H1 (cell line): ENCODE data around the gene ZNF697. TPM values are rescaled to one million over a fixed set of nuclear protein-coding genes. Genes with fewer than 3 reads are reported as not detected.
A peak's percentile ranks its signal among the peaks of the same experiment; 100 is the strongest.

ENCODE experiments used
- CTCF ChIA-PET: fragments of 300-600 bp; sonication (Branson Sonifier 250); formaldehyde crosslinking; loops from one replicate; lab custom pipeline; 2021; ENCODE audit not compliant: partially characterized antibody; lab: Charles Lee
- POLR2A ChIA-PET: fragments of 300-600 bp; sonication (Branson Sonifier 250); formaldehyde crosslinking; loops from one replicate; lab custom pipeline; 2021; ENCODE audit warnings: inconsistent platforms; ENCODE audit not compliant: partially characterized antibody; lab: Charles Lee
- DNase-seq, 2 experiments: peaks; one replicate each; pipeline versions ENCODE4 v3.0.0 to v3.0.0-alpha.2; 2010 to 2022; ENCODE audit warnings: low spot score in 2 of 2, low read depth in 1 of 2, mixed read lengths in 1 of 2
- FAIRE-seq: peaks from 2 replicates; lab custom pipeline; 2011; peaks lifted over from hg19 to GRCh38; lab: Jason Lieb, UNC
- H2AFZ ChIP-seq: 2 replicates; pipeline ENCODE4 v1.8.1; 2012; ENCODE audit warnings: low read length, inconsistent platforms
- H2AK5ac ChIP-seq: 2 replicates; pipeline ENCODE4 v1.6.1; 2013; ENCODE audit warnings: low read depth, low read length
- H2BK120ac ChIP-seq: replicated peaks from 2 replicates; pipeline ENCODE3; 2013; ENCODE audit warnings: low read depth, low read length, inconsistent platforms
- H2BK12ac ChIP-seq: 2 replicates; pipeline ENCODE4 v1.6.1; 2013; ENCODE audit warnings: low read depth, low read length
- H2BK15ac ChIP-seq: 2 replicates; pipeline ENCODE4 v1.6.1; 2013; ENCODE audit warnings: low read length
- H2BK20ac ChIP-seq: 2 replicates; pipeline ENCODE4 v1.6.1; 2013; ENCODE audit warnings: low read length
- H2BK5ac ChIP-seq: 2 replicates; pipeline ENCODE4 v1.6.1; 2013; ENCODE audit warnings: low read depth, low read length
- H3K14ac ChIP-seq: 2 replicates; pipeline ENCODE4 v1.6.1; 2013; ENCODE audit warnings: inconsistent platforms; ENCODE audit not compliant: insufficient read length
- H3K18ac ChIP-seq: 2 replicates; pipeline ENCODE4 v1.6.1; 2013; ENCODE audit warnings: low read length; ENCODE audit errors: extremely low read depth
- H3K23ac ChIP-seq: 2 replicates; pipeline ENCODE4 v1.6.1; 2013; ENCODE audit warnings: inconsistent platforms; ENCODE audit not compliant: insufficient read length
- H3K23me2 ChIP-seq: 2 replicates; pipeline ENCODE4 v1.6.1; 2013; ENCODE audit warnings: low read depth, low read length
- H3K27ac ChIP-seq: 2 replicates; pipeline ENCODE4 v1.6.1; 2011; ENCODE audit warnings: low read depth, low read length, inconsistent platforms
- H3K27me3 ChIP-seq, 4 experiments: replicated peaks in 1 of 4; 1 replicate in 1 of 4; 2 replicates in 3 of 4; pipeline versions ENCODE4 v1.6.1 to v1.8.1; 2011 to 2013; ENCODE audit warnings: low read length in 3 of 4, mild to moderate bottlenecking in 3 of 4, inconsistent platforms in 2 of 4, mixed read lengths in 2 of 4, moderate library complexity in 1 of 4; ENCODE audit not compliant: control insufficient read depth in 3 of 4, insufficient read depth in 3 of 4; ENCODE audit errors: extremely low read depth in 1 of 4
- H3K36me3 ChIP-seq, 4 experiments: 2 replicates each; pipeline versions ENCODE4 v1.6.1 to v1.8.1; 2011 to 2013; ENCODE audit warnings: mild to moderate bottlenecking in 4 of 4, low read length in 3 of 4, moderate library complexity in 2 of 4, control low read depth in 1 of 4, inconsistent platforms in 1 of 4; ENCODE audit not compliant: insufficient read depth in 4 of 4, control insufficient read depth in 2 of 4
- H3K4ac ChIP-seq: replicated peaks from 2 replicates; pipeline ENCODE3; 2013; ENCODE audit warnings: low read length, low read depth, mixed read lengths, inconsistent platforms; ENCODE audit not compliant: insufficient read length
- H3K4me1 ChIP-seq, 4 experiments: replicated peaks in 1 of 4; 1 replicate in 1 of 4; 2 replicates in 3 of 4; pipeline versions ENCODE4 v1.6.1 to v1.8.1; 2011 to 2013; ENCODE audit warnings: low read length in 3 of 4, inconsistent platforms in 2 of 4, mixed read lengths in 1 of 4; ENCODE audit not compliant: insufficient read depth in 4 of 4, control insufficient read depth in 3 of 4
- H3K4me2 ChIP-seq, 2 experiments: 2 replicates each; pipeline versions ENCODE4 v1.6.1 to v1.8.1; 2011 to 2013; ENCODE audit warnings: low read depth in 2 of 2, low read length in 2 of 2, control low read depth in 1 of 2, inconsistent platforms in 1 of 2, mild to moderate bottlenecking in 1 of 2; ENCODE audit not compliant: insufficient read depth in 1 of 2
- H3K4me3 ChIP-seq, 4 experiments: fragments of 200-600, 300-600 bp in 1 of 4; sonication (generic), shearing (Covaris generic), sonication (Bioruptor Twin) in 1 of 4; 2 replicates each; pipeline versions ENCODE4 v1.5.1 to v1.8.1; 2011 to 2016; ENCODE audit warnings: low read length in 4 of 4, low read depth in 3 of 4, control low read depth in 2 of 4, inconsistent platforms in 2 of 4, mild to moderate bottlenecking in 2 of 4, mixed read lengths in 1 of 4, moderate library complexity in 1 of 4; ENCODE audit not compliant: insufficient read depth in 2 of 4; ENCODE audit errors: extremely low read depth in 1 of 4
- H3K56ac ChIP-seq: replicated peaks from 2 replicates; pipeline ENCODE3; 2013; ENCODE audit warnings: low read depth, mild to moderate bottlenecking, mixed read lengths, low read length, inconsistent platforms; ENCODE audit not compliant: insufficient read length
- H3K79me1 ChIP-seq: 2 replicates; pipeline ENCODE4 v1.6.1; 2013; ENCODE audit warnings: low read depth, low read length, control low read depth
- H3K79me2 ChIP-seq, 2 experiments: 2 replicates each; pipeline versions ENCODE4 v1.6.1 to v1.8.1; 2012 to 2013; ENCODE audit warnings: low read length in 2 of 2, mild to moderate bottlenecking in 2 of 2, inconsistent platforms in 1 of 2; ENCODE audit not compliant: insufficient read depth in 2 of 2, control insufficient read depth in 1 of 2
- H3K9ac ChIP-seq, 4 experiments: replicated peaks in 1 of 4; 1 replicate in 1 of 4; 2 replicates in 3 of 4; pipeline versions ENCODE4 v1.6.1 to v1.8.1; 2011 to 2013; ENCODE audit warnings: low read depth in 3 of 4, low read length in 3 of 4, control low read depth in 2 of 4, mild to moderate bottlenecking in 2 of 4, moderate library complexity in 2 of 4, inconsistent platforms in 1 of 4; ENCODE audit errors: extremely low read depth in 1 of 4
- H3K9me3 ChIP-seq, 2 experiments: 2 replicates each; pipeline versions ENCODE4 v1.6.1 to v1.8.1; 2012 to 2013; ENCODE audit warnings: mild to moderate bottlenecking in 2 of 2, moderate library complexity in 2 of 2, control low read depth in 1 of 2, inconsistent platforms in 1 of 2, low read depth in 1 of 2, low read length in 1 of 2, mixed read lengths in 1 of 2; ENCODE audit not compliant: insufficient read depth in 2 of 2
- H4K20me1 ChIP-seq, 2 experiments: replicated peaks in 1 of 2; 2 replicates each; pipeline versions ENCODE3 to v1.8.1; 2011 to 2013; ENCODE audit warnings: inconsistent platforms in 2 of 2, low read length in 2 of 2, mild to moderate bottlenecking in 1 of 2; ENCODE audit not compliant: insufficient read depth in 2 of 2, control insufficient read depth in 1 of 2
- H4K5ac ChIP-seq: 2 replicates; pipeline ENCODE4 v1.6.1; 2013; ENCODE audit warnings: low read length, low read depth, mixed read lengths, inconsistent platforms; ENCODE audit not compliant: insufficient read length
- H4K8ac ChIP-seq: 2 replicates; pipeline ENCODE4 v1.8.0; 2013; ENCODE audit warnings: mild to moderate bottlenecking, moderate library complexity, low read length, inconsistent platforms; ENCODE audit not compliant: insufficient read depth; ENCODE audit errors: extremely low read depth
- H4K91ac ChIP-seq: replicated peaks from 2 replicates; pipeline ENCODE3; 2013; ENCODE audit warnings: low read length, mixed read lengths, inconsistent platforms; ENCODE audit not compliant: insufficient read length
- BCL11A ChIP-seq, 2 experiments: IDR thresholded peaks; one replicate each; pipeline ENCODE4 v1.6.1; 2011; ENCODE audit warnings: low read depth in 2 of 2, low read length in 2 of 2, mild to moderate bottlenecking in 2 of 2
- BRCA1 ChIP-seq: IDR thresholded peaks from 2 replicates; pipeline ENCODE4 v1.6.1; 2012; ENCODE audit warnings: low read depth, low read length, improper control_type of control experiment
- CHD1 ChIP-seq: IDR thresholded peaks from 2 replicates; pipeline ENCODE4 v1.6.1; 2012; ENCODE audit warnings: low read depth, low read length, improper control_type of control experiment
- GABPA ChIP-seq: IDR thresholded peaks from 2 replicates; pipeline ENCODE4 v1.6.1; 2011; ENCODE audit warnings: mild to moderate bottlenecking, low read length, moderate library complexity, borderline replicate concordance; ENCODE audit not compliant: insufficient read depth
- HDAC2 ChIP-seq, 2 experiments: fragments of 300-600 bp in 1 of 2; sonication (generic) in 1 of 2; IDR thresholded peaks; 2 replicates each; pipeline ENCODE4 v1.6.1; 2011 to 2012; ENCODE audit warnings: low read depth in 2 of 2, low read length in 2 of 2, mild to moderate bottlenecking in 2 of 2, moderate library complexity in 2 of 2, borderline replicate concordance in 1 of 2, inconsistent platforms in 1 of 2
- HDAC6 ChIP-seq: IDR thresholded peaks from one replicate; pipeline ENCODE4 v1.7.1; 2012; ENCODE audit warnings: low read depth, mild to moderate bottlenecking, inconsistent platforms, low read length, moderate library complexity
- KDM4A ChIP-seq: IDR thresholded peaks from one replicate; pipeline ENCODE4 v1.7.1; 2012; ENCODE audit warnings: low read depth, mild to moderate bottlenecking, moderate library complexity, low read length, inconsistent platforms; ENCODE audit not compliant: severe bottlenecking
- POU5F1 ChIP-seq: IDR thresholded peaks from 2 replicates; pipeline ENCODE4 v1.6.1; 2011; ENCODE audit warnings: low read depth, mild to moderate bottlenecking, low read length, moderate library complexity
- RNF2 ChIP-seq: fragments of 200-900, 300-1000 bp; sonication (generic); IDR thresholded peaks from 2 replicates; pipeline ENCODE4 v1.7.1; 2016; ENCODE audit warnings: borderline replicate concordance, low read depth, mild to moderate bottlenecking, antibody characterized with exemption, low read length; ENCODE audit not compliant: poor library complexity, severe bottlenecking; ENCODE audit errors: missing control alignments
- SIN3A ChIP-seq, 2 experiments: IDR thresholded peaks in 1 of 2; conservative IDR thresholded peaks in 1 of 2; 2 replicates each; pipeline ENCODE4 v1.6.1; 2011 to 2012; ENCODE audit warnings: low read length in 2 of 2, improper control_type of control experiment in 1 of 2, low read depth in 1 of 2, mild to moderate bottlenecking in 1 of 2
- TAF1 ChIP-seq: IDR thresholded peaks from 2 replicates; pipeline ENCODE4 v1.6.1; 2011; ENCODE audit warnings: mild to moderate bottlenecking, low read depth, low read length
- TAF7 ChIP-seq: optimal IDR thresholded peaks from 2 replicates; pipeline ENCODE3; 2011; ENCODE audit warnings: low read depth, mild to moderate bottlenecking, inconsistent platforms, low read length, moderate library complexity, borderline replicate concordance
- TBP ChIP-seq: IDR thresholded peaks from 2 replicates; pipeline ENCODE4 v1.6.1; 2011; ENCODE audit warnings: low read depth, low read length, improper control_type of control experiment
- WGBS, 2 experiments: shearing (Covaris generic) in 1 of 2; methylation state at CpG; one replicate each; pipeline versions ENCODE4 v1.1.6 to v1.1.7; 2013 to 2015; ENCODE audit warnings: low lambda C conversion rate in 2 of 2, mixed read lengths in 2 of 2, inconsistent platforms in 1 of 2, low coverage in 1 of 2, missing lambda C conversion rate in 1 of 2; ENCODE audit not compliant: insufficient replicate concordance in 2 of 2, insufficient coverage in 1 of 2, insufficient read length in 1 of 2; ENCODE audit errors: extremely low coverage in 1 of 2, missing lambda C conversion rate in 1 of 2; 5-methylcytosine and 5-hydroxymethylcytosine counted together
- polyA plus RNA-seq, 7 experiments: library from polyadenylated mRNA; depleted of rRNA in 3 of 7; stranded (reverse) in 5 of 7; unstranded in 2 of 7; fragments of >200 nt in 5 of 7; fragments of 200-250 nt in 2 of 7; gene quantifications; 1 replicate in 5 of 7; 2 replicates in 1 of 7; 4 replicates in 1 of 7; pipeline versions ENCODE4 v1.2.1 to v1.2.3, GENCODE V29; 2011 to 2013; ENCODE audit warnings: missing spikeins in 2 of 7, mixed read lengths in 2 of 7
- total RNA-seq: library from RNA; stranded (reverse); fragmentation: NEBNext Ultra II Directional; extraction: Animal tissue kit (Norgen Biotek cat#: 25700); gene quantifications from 2 replicates; pipeline ENCODE4 v1.2.1, GENCODE V29; 2021

The ZNF697 gene
- total and polyA plus RNA-seq, 2 of the 8 experiments (the other 6 are each of a cell fraction or from before 2014, with no cell fraction given), result 5.6 to 18.3 TPM

- WGBS, 2 experiments, result 58% methylated on average over 4 of the region's 4 CpGs; no CpG with 5 or more reads in 1 of the 2 experiments
- Histone ChIP-seq H3K18ac (no peak overlapping the region), H2BK5ac (no peak overlapping the region), H2BK20ac (no peak overlapping the region), H3K4ac (no peak overlapping the region), H3K4me3 (no peak overlapping the region), H2BK120ac (no peak overlapping the region), H3K79me2 (no peaks in the 10 kb centered on the region), H2AFZ (peak overlapping the region; percentile 49; the same call in 1 of the 2 replicates), H4K91ac (no peak overlapping the region), H3K4me1 (peaks cover 2 to 12% (median 10%) of the 10 kb centered on the region in 4 experiments; a peak in 5 of 7 replicates), H2AK5ac (no peak overlapping the region), H3K9ac (no peak overlapping the region), H3K23me2 (no peaks in the 10 kb centered on the region; the same call in 1 of the 2 replicates), H3K23ac (no peak overlapping the region), H3K27ac (no peak overlapping the region), H3K36me3 (no peaks in the 10 kb centered on the region), H3K79me1 (no peaks in the 10 kb centered on the region), H3K56ac (no peak overlapping the region), H4K20me1 (no peaks in the 10 kb centered on the region), H3K14ac (no peak overlapping the region), H3K4me2 (peak overlapping the region in 1 of 2 experiments; percentile 33; a peak in 1 of 4 replicates), H3K9me3 (no peaks in the 10 kb centered on the region), H2BK12ac (no peak overlapping the region), H3K27me3 (no peaks in the 10 kb centered on the region), H4K8ac (no peak overlapping the region), H2BK15ac (no peak overlapping the region), H4K5ac (no peak overlapping the region)
- DNase-seq (no peak), FAIRE-seq (no peak)
- ChIA-PET POLR2A (interaction anchor here (1.0 to 10.2 kb wide), 5 partner anchors 14 to 58 kb away, joined by 3 to 167 read pairs (median 10); partner anchors contain the start of genes PHGDH and ZNF697), CTCF (interaction anchor here (0.7 to 10.4 kb wide), 11 partner anchors 10 to 300 kb away, joined by 3 to 141 read pairs (median 36); partner anchors contain the start of genes PHGDH and ZNF697)
- no peak for TF ChIP-seq KDM4A
- TF ChIP-seq HDAC6, result no peak
- TF ChIP-seq SIN3A (conservative IDR thresholded peaks at IDR 0.05 in 1 of 2, IDR thresholded peaks at IDR 0.05 in 1 of 2; ENCODE audit: low read depth in 1 of 2, low read length in 2 of 2), result no peak
- TF ChIP-seq HDAC2 (IDR thresholded peaks at IDR 0.05; ENCODE audit: borderline replicate concordance in 1 of 2, low read depth in 2 of 2, low read length in 2 of 2), result no peak
- TF ChIP-seq CHD1, result no peak
- no peak for TF ChIP-seq POU5F1
- TF ChIP-seq GABPA, result no peak
- no peak for TF ChIP-seq BCL11A (IDR thresholded peaks at IDR 0.05; ENCODE audit: low read depth in 2 of 2, low read length in 2 of 2)
- TF ChIP-seq TBP, result no peak
- TF ChIP-seq RNF2, result no peak
- TF ChIP-seq TAF7, result no peak
- TF ChIP-seq TAF1, result no peak
- TF ChIP-seq BRCA1, result no peak
Measured at GRCh38 chr1:119674111-119674526, 26.1 kb upstream of the ZNF697 start.
